NT2/D1 (cell line): ENCODE results near the gene FGFR3.

Experiments used
- DNase-seq: peaks from one replicate; pipeline ENCODE4 v3.0.0-alpha.2; 2011; ENCODE audit warnings: low read depth, low spot score
- H3K27me3 ChIP-seq: 2 replicates; pipeline ENCODE4 v1.6.0; 2011; ENCODE audit warnings: mild to moderate bottlenecking; ENCODE audit not compliant: insufficient read length, insufficient read depth
- H3K36me3 ChIP-seq: 2 replicates; pipeline ENCODE4 v1.6.1; 2011; ENCODE audit warnings: mild to moderate bottlenecking, low read length, mixed read lengths; ENCODE audit not compliant: insufficient read depth, insufficient read length
- H3K4me1 ChIP-seq: 2 replicates; pipeline ENCODE4 v1.5.1; 2011; ENCODE audit not compliant: insufficient read depth, insufficient read length
- H3K4me3 ChIP-seq: 2 replicates; pipeline ENCODE4 v1.5.1; 2011; ENCODE audit warnings: low read depth; ENCODE audit not compliant: insufficient read length
- H3K9ac ChIP-seq: 2 replicates; pipeline ENCODE4 v1.6.0; 2011; ENCODE audit warnings: low read depth; ENCODE audit not compliant: insufficient read length
- H3K9me3 ChIP-seq: 2 replicates; pipeline ENCODE4 v1.5.1; 2011; ENCODE audit warnings: mild to moderate bottlenecking, low read length; ENCODE audit not compliant: insufficient read depth
- SUZ12 ChIP-seq: IDR thresholded peaks from 2 replicates; pipeline ENCODE4 v1.6.1; 2011; ENCODE audit not compliant: insufficient read length, insufficient read depth; ENCODE audit errors: extremely low read depth
- YY1 ChIP-seq: IDR thresholded peaks from 2 replicates; pipeline ENCODE4 v1.6.1; 2011; ENCODE audit not compliant: insufficient read length, insufficient read depth
- ZNF274 ChIP-seq: IDR thresholded peaks from 2 replicates; pipeline ENCODE4 v1.6.1; 2011; ENCODE audit warnings: mild to moderate bottlenecking, low read depth, low read length

FGFR3 gene

GRCh38 chr4:1801286-1801958 lies 8.3 kb downstream of the FGFR3 start:
- peaks cover 94% of the 10 kb centered on the region for H3K36me3 ChIP-seq
- no peaks in the 10 kb centered on the region for H3K9me3 ChIP-seq
- TF ChIP-seq SUZ12 (no peak), ZNF274 (no peak), YY1 (no peak)
- no peak overlapping the region for H3K4me3 ChIP-seq
- no peak for DNase-seq
- H3K9ac ChIP-seq = no peak overlapping the region
- no peaks in the 10 kb centered on the region for H3K27me3 ChIP-seq
- peaks cover 23% of the 10 kb centered on the region for H3K4me1 ChIP-seq

GRCh38 chr4:1802151-1802715 lies 9.1 kb downstream of the FGFR3 start:
- H3K27me3 ChIP-seq = no peaks in the 10 kb centered on the region
- H3K9me3 ChIP-seq = no peaks in the 10 kb centered on the region
- H3K36me3 ChIP-seq = peaks cover 93% of the 10 kb centered on the region
- H3K4me3 ChIP-seq = no peak overlapping the region
- peaks cover 16% of the 10 kb centered on the region for H3K4me1 ChIP-seq
- TF ChIP-seq YY1 = no peak
- no peak for TF ChIP-seq ZNF274
- TF ChIP-seq SUZ12 = no peak
- DNase-seq = no peak
- H3K9ac ChIP-seq = no peak overlapping the region

DNA sequence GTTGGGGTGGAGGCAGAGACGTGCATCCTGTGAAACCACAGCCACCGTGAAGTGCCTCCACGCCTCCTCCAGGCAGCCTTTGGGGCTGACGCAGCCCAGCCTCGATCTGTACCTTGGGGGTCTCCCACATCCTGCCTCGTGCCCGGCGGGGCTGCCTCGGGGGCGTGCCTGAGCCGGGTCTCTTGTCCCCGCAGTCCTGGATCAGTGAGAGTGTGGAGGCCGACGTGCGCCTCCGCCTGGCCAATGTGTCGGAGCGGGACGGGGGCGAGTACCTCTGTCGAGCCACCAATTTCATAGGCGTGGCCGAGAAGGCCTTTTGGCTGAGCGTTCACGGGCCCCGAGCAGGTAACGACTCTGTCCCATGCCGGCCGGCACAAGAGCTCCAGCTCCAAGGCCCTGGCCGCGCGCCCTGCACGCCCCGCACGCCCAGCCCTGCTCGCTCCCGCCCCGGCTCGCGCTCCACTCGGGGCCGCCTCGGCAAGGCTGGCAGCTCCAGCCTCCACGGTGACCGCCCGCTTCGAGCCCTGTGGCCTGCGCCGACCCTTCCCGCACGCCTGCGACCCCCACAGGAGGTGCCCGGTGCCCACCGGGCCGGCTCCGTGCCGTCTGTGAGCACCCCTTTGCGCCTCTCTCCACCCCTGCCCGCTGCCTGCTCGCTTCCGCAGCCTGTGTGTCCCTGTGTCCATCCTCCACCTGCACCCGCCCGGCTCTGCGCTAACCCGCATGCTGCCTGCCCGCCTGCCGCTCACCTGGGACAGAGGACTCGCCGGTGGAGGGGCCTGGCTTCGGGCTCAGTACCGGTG lies 9.8 kb downstream of the FGFR3 start:
- TF ChIP-seq ZNF274 (no peak), YY1 (no peak), SUZ12 (no peak)
- Histone ChIP-seq H3K4me3 (no peak overlapping the region), H3K36me3 (peaks cover 91% of the 10 kb centered on the region), H3K9ac (no peak overlapping the region), H3K27me3 (no peaks in the 10 kb centered on the region), H3K4me1 (peaks cover 13% of the 10 kb centered on the region), H3K9me3 (no peaks in the 10 kb centered on the region)
- no peak for DNase-seq

GRCh38 chr4:1803523-1804423 lies 10.7 kb downstream of the FGFR3 start:
- peaks cover 12% of the 10 kb centered on the region for H3K4me1 ChIP-seq
- no peak for TF ChIP-seq YY1
- no peak for TF ChIP-seq ZNF274
- no peak for TF ChIP-seq SUZ12
- no peak for DNase-seq
- H3K27me3 ChIP-seq = no peaks in the 10 kb centered on the region
- H3K36me3 ChIP-seq = peaks cover 92% of the 10 kb centered on the region
- H3K9me3 ChIP-seq = no peaks in the 10 kb centered on the region
- no peak overlapping the region for H3K4me3 ChIP-seq
- no peak overlapping the region for H3K9ac ChIP-seq

DNA sequence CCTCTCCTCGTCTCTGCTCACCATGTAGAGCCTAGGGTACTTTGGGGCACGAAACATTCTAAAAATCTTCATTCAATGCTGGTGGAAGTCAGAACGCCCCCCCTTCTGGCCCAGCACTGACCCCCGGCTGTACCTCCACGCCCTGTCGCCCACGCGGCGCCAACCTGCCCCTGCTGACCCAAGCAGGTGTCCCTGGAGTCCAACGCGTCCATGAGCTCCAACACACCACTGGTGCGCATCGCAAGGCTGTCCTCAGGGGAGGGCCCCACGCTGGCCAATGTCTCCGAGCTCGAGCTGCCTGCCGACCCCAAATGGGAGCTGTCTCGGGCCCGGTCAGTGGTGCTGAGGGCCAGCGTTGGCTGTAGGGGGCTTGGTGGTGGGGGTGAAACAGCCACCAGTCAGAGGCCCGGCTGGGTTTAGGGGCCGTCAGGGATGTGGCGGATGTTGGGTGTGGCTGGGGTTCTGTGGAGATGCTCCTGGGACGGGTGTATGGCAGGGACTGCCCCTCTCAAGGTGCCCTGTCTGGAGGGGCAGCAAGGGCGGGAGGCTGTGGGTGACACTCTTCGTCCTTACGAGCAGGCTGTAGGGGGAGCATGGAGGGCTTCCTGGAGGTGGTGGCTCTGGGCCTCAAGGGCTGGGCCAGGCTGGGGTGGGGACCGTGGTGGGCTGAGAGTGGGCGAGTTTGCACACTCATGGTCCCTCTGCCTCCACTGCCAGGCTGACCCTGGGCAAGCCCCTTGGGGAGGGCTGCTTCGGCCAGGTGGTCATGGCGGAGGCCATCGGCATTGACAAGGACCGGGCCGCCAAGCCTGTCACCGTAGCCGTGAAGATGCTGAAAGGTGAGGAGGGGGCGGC lies 11.8 kb downstream of the FGFR3 start:
- Histone ChIP-seq H3K9me3 (no peaks in the 10 kb centered on the region), H3K36me3 (peaks cover 88% of the 10 kb centered on the region), H3K27me3 (no peaks in the 10 kb centered on the region), H3K4me3 (no peak overlapping the region), H3K4me1 (peaks cover 17% of the 10 kb centered on the region), H3K9ac (no peak overlapping the region)
- no peak for TF ChIP-seq SUZ12
- no peak for TF ChIP-seq YY1
- no peak for DNase-seq

DNA sequence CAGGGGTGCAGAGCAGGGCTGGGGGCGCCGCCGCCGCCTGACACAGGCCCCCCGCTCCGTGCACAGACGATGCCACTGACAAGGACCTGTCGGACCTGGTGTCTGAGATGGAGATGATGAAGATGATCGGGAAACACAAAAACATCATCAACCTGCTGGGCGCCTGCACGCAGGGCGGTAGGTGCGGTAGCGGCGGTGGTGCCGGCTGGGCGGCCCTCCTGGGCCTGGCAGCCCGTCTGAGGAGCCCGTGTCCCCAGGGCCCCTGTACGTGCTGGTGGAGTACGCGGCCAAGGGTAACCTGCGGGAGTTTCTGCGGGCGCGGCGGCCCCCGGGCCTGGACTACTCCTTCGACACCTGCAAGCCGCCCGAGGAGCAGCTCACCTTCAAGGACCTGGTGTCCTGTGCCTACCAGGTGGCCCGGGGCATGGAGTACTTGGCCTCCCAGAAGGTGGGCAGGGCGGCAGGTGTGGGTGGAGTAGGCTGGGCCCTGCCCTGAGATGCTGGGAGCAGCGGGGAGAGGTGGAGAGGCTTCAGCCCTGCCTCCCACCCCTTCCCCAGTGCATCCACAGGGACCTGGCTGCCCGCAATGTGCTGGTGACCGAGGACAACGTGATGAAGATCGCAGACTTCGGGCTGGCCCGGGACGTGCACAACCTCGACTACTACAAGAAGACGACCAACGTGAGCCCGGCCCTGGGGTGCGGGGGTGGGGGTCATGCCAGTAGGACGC lies 12.6 kb downstream of the FGFR3 start:
- H3K27me3 ChIP-seq = no peaks in the 10 kb centered on the region
- peaks cover 16% of the 10 kb centered on the region for H3K4me1 ChIP-seq
- TF ChIP-seq SUZ12 (no peak), YY1 (no peak), ZNF274 (no peak)
- no peak overlapping the region for H3K4me3 ChIP-seq
- no peak for DNase-seq
- no peaks in the 10 kb centered on the region for H3K9me3 ChIP-seq
- H3K36me3 ChIP-seq = peaks cover 87% of the 10 kb centered on the region
- H3K9ac ChIP-seq = no peak overlapping the region
